ENCODE measurements around the gene CELF4. TPM values are rescaled to one million over a fixed set of nuclear protein-coding genes. Genes with fewer than 3 reads are reported as not detected.

Gene CELF4
- total and polyA plus RNA-seq, 10 of the 15 experiments (the other 5 are each of a cell fraction or from before 2014, with no cell fraction given) = 0.03 to 0.32 TPM; not detected in 8

- H3K27me3 ChIP-seq (replicated peaks in 1 of 2; ENCODE audit: control insufficient read depth in 2 of 2, insufficient read depth in 2 of 2, low read length in 1 of 2) = no peaks in the 10 kb centered on the region
- ATAC-seq (no peak), FAIRE-seq (no peak), DNase-seq (ENCODE audit: low read depth, low spot score) (no peak)
- in situ Hi-C loops (cut with MboI) (no loop called here), intact Hi-C loops (cut with micrococcal nuclease; ENCODE audit: unreplicated experiment) (no loop called here)
- BruUV-seq (replicated peaks) = no TSS peak
- TF ChIP-seq RFX5 (IDR thresholded peaks at IDR 0.05; ENCODE audit: low read depth, low read length) = no peak
- TF ChIP-seq USF1 (IDR thresholded peaks at IDR 0.05; ENCODE audit: borderline replicate concordance, extremely low read length, insufficient read depth, low read depth, low read length) = no peak
- no peak overlapping the region for H3K4me2 ChIP-seq (ENCODE audit: control insufficient read depth, insufficient read depth)
- H3K27ac ChIP-seq (ENCODE audit: control insufficient read depth, insufficient read depth) = no peak overlapping the region
- ChIA-PET RAD21 (ENCODE audit: unreplicated experiment) (no interaction called here), CTCF (interaction anchor here (0.6 kb wide), 1 partner anchor 19 kb away, joined by 4 read pairs; no protein-coding TSS in a partner anchor), SMC1A (ENCODE audit: uncharacterized antibody, unreplicated experiment) (no interaction called here), POLR2A (no interaction called here)
- no peak overlapping the region for H2AFZ ChIP-seq (ENCODE audit: control insufficient read depth, low read depth, low read length)
- no peaks in the 10 kb centered on the region for H3K36me3 ChIP-seq (ENCODE audit: control insufficient read depth in 2 of 2, insufficient read depth in 2 of 2, low read length in 1 of 2)
- 45% methylated on average over 5 of the region's 5 CpGs for WGBS (ENCODE audit: insufficient coverage, insufficient replicate concordance, low lambda C conversion rate, missing lambda C conversion rate)
- no peaks in the 10 kb centered on the region for H3K9me3 ChIP-seq (replicated peaks; ENCODE audit: control insufficient read depth, insufficient read depth, low read length)
- H4K20me1 ChIP-seq (ENCODE audit: control insufficient read depth, insufficient read depth) = no peaks in the 10 kb centered on the region
- no peaks in the 10 kb centered on the region for H3K79me2 ChIP-seq (ENCODE audit: control insufficient read depth, insufficient read depth, low read length)
- H3K4me3 ChIP-seq = no peak overlapping the region
- no peak overlapping the region for H3K9ac ChIP-seq (ENCODE audit: control insufficient read depth, insufficient read depth, low read length)
- H3K4me1 ChIP-seq (ENCODE audit: control insufficient read depth, insufficient read depth, low read length) = no peaks in the 10 kb centered on the region
Measured at GRCh38 chr18:37598396-37598795, 32.8 kb upstream of the CELF4 start.

- no peak for FAIRE-seq
- H2AFZ ChIP-seq (ENCODE audit: control insufficient read depth, low read depth, low read length) = no peak overlapping the region
- in situ Hi-C loops (cut with MboI) (no loop called here), intact Hi-C loops (cut with micrococcal nuclease; ENCODE audit: unreplicated experiment) (no loop called here)
- ATAC-seq = no peak
- DNase-seq (ENCODE audit: low read depth, low spot score) = no peak
- H3K4me2 ChIP-seq (ENCODE audit: control insufficient read depth, insufficient read depth) = no peak overlapping the region
- H3K79me2 ChIP-seq (ENCODE audit: control insufficient read depth, insufficient read depth, low read length) = no peaks in the 10 kb centered on the region
- no peaks in the 10 kb centered on the region for H4K20me1 ChIP-seq (ENCODE audit: control insufficient read depth, insufficient read depth)
- no peaks in the 10 kb centered on the region for H3K4me1 ChIP-seq (ENCODE audit: control insufficient read depth, insufficient read depth, low read length)
- CTCF ChIA-PET = interaction anchor here (0.6 to 2.3 kb wide), 2 partner anchors 11 to 18 kb away, joined by 3 to 5 read pairs; no protein-coding TSS in a partner anchor
- no TSS peak for BruUV-seq (replicated peaks)
- RAD21 ChIA-PET (ENCODE audit: unreplicated experiment) = no interaction called here
- SMC1A ChIA-PET (ENCODE audit: uncharacterized antibody, unreplicated experiment) = interaction anchor here (1.0 kb wide), 1 partner anchor 10 kb away, joined by 3 read pairs; no protein-coding TSS in a partner anchor
- no peak overlapping the region for H3K9ac ChIP-seq (ENCODE audit: control insufficient read depth, insufficient read depth, low read length)
- 0 out of 4 replicates have a peak, but pooled peaks cover 0 to 2% of the 10 kb centered on the region in 2 experiments for H3K27me3 ChIP-seq (replicated peaks in 1 of 2; ENCODE audit: control insufficient read depth in 2 of 2, insufficient read depth in 2 of 2, low read length in 1 of 2)
- no peaks in the 10 kb centered on the region for H3K9me3 ChIP-seq (replicated peaks; ENCODE audit: control insufficient read depth, insufficient read depth, low read length)
- H3K4me3 ChIP-seq = no peak overlapping the region
- POLR2A ChIA-PET = no interaction called here
- 19% methylated on average over 1 of the region's 1 CpG for WGBS (ENCODE audit: insufficient coverage, insufficient replicate concordance, low lambda C conversion rate, missing lambda C conversion rate)
- H3K36me3 ChIP-seq (ENCODE audit: control insufficient read depth in 2 of 2, insufficient read depth in 2 of 2, low read length in 1 of 2) = no peaks in the 10 kb centered on the region
- no peak overlapping the region for H3K27ac ChIP-seq (ENCODE audit: control insufficient read depth, insufficient read depth)
- TF ChIP-seq HSF1 (IDR thresholded peaks at IDR 0.05; ENCODE audit: low read depth, low read length) (no peak), ZSCAN29 (IDR thresholded peaks at IDR 0.05) (no peak), GABPA (IDR thresholded peaks at IDR 0.05; ENCODE audit: low read depth) (no peak), CHD1 (IDR thresholded peaks at IDR 0.05; ENCODE audit: low read depth, low read length) (no peak), MLLT1 (IDR thresholded peaks at IDR 0.05) (no peak), EZH2 (IDR thresholded peaks at IDR 0.05; ENCODE audit: borderline replicate concordance, control insufficient read depth, low read depth, low read length) (no peak), RFX5 (IDR thresholded peaks at IDR 0.05; ENCODE audit: low read depth, low read length) (no peak), SMC3 (IDR thresholded peaks at IDR 0.05; ENCODE audit: borderline replicate concordance, low read length) (no peak), NFYA (IDR thresholded peaks at IDR 0.05; ENCODE audit: borderline replicate concordance, low read depth, low read length) (no peak), ZNF24 (IDR thresholded peaks at IDR 0.05) (no peak), ZBED1 (IDR thresholded peaks at IDR 0.05; ENCODE audit: borderline replicate concordance) (no peak), TBL1XR1 (IDR thresholded peaks at IDR 0.05; ENCODE audit: low read depth, low read length) (no peak), POLR2AphosphoS5 (IDR thresholded peaks at IDR 0.05; ENCODE audit: low read length) (no peak)
Measured at GRCh38 chr18:37590346-37590745, 24.7 kb upstream of the CELF4 start.

Measured in GM12878 (cell line).